ENCODE measurements around the gene IER2. TPM values are rescaled to one million over a fixed set of nuclear protein-coding genes. Genes with fewer than 3 reads are reported as not detected.
A peak's percentile ranks its signal among the peaks of the same experiment; 100 is the strongest.

Gene IER2, protein sequence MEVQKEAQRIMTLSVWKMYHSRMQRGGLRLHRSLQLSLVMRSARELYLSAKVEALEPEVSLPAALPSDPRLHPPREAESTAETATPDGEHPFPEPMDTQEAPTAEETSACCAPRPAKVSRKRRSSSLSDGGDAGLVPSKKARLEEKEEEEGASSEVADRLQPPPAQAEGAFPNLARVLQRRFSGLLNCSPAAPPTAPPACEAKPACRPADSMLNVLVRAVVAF
- polyA plus RNA-seq (2013, experiment 1 of 2): 135 TPM
- polyA plus RNA-seq (2013, experiment 2 of 2): 129 TPM

DNA sequence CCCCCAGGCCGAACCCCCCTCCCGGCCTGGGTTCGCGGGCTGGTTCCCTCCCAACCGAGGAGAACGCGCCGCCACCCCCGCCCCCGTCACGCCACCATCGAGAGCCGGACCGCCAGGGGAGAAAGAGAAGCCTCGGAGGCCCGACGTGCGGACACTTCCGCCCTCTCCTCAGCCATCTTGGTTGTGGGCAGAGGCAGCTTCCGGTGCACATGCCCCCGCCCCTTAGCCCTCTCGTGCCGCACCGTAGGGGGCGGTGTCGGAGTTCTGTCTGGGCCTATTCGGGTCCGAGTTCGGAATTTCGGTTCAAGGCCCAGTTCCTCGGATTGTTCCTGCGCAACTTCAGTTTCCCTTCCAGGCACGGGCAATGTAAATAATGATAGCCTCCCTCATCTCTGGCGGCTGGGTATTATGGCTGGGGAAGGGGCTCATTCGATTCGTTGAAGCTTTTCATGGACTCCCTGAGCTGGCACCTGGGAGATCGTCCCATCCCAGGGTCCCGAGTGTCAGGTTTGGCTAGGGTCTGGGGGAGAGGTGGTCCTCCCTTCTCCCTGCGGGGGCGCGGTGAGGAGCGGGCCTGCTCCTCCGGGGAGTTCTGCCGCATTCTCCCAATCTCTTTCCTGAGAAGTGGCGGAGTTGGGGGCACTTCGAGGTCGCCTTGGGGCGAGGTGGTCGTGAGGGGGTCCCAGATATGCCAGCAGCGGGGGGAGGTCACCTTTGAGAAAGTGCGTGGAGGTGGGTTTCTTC is at the start of gene IER2, which contains the start of gene STX10:
Gene IER2, plus strand, starts transcription at position 225 of the 744 bp plus-strand sequence. CDS start 2,776 bp downstream, outside the sequence.
Gene STX10, minus strand, starts transcription at position 189 of the 744 bp plus-strand sequence. CDS start 202 bp downstream, outside the sequence.
- Histone ChIP-seq H3K14ac (ENCODE audit: low read length in 2 of 2) (peak within 1 kb of the TSS; percentile 84 to 98), H4K8ac (ENCODE audit: low read length) (peak within 1 kb of the TSS; percentile 99), H3K4me1 (ENCODE audit: control insufficient read depth, insufficient read depth, low read depth, low read length) (peaks cover 18% of the 10 kb centered on the region), H2BK15ac (ENCODE audit: low read depth, poor library complexity, severe bottlenecking) (peak within 1 kb of the TSS; percentile 96), H3K36me3 (ENCODE audit: control insufficient read depth in 1 of 2, insufficient read depth in 2 of 2, low read depth in 1 of 2, low read length in 2 of 2) (peaks cover 9 to 15% of the 10 kb centered on the region in 2 experiments), H2BK120ac (ENCODE audit: low read depth, low read length) (peak within 1 kb of the TSS; percentile 97), H3K4me2 (ENCODE audit: low read length, poor library complexity, severe bottlenecking) (peak within 1 kb of the TSS; percentile 85), H3K27ac (ENCODE audit: low read length, poor library complexity, severe bottlenecking) (peak within 1 kb of the TSS; percentile 98), H2BK12ac (ENCODE audit: low read length in 2 of 2) (peak within 1 kb of the TSS; percentile 52 to 75), H2BK5ac (ENCODE audit: low read depth, low read length, poor library complexity, severe bottlenecking) (peak within 1 kb of the TSS; percentile 97), H3K9me3 (ENCODE audit: control insufficient read depth, low read length) (no peaks in the 10 kb centered on the region), H4K91ac (ENCODE audit: low read length) (peak within 1 kb of the TSS; percentile 99), H3K4ac (ENCODE audit: low read depth in 1 of 2, low read length in 2 of 2) (peak within 1 kb of the TSS; percentile 98), H3K79me1 (replicated peaks; ENCODE audit: low read length, poor library complexity, severe bottlenecking) (peaks cover 14% of the 10 kb centered on the region), H3K9ac (ENCODE audit: low read length) (peak within 1 kb of the TSS; percentile 99), H3K27me3 (ENCODE audit: control insufficient read depth in 1 of 2, insufficient read depth in 1 of 2, low read length in 2 of 2) (no peaks in the 10 kb centered on the region), H3K23ac (ENCODE audit: low read length in 2 of 2) (peak within 1 kb of the TSS; percentile 42 to 57), H2AFZ (ENCODE audit: low read depth, low read length) (peak within 1 kb of the TSS; percentile 55), H3K18ac (ENCODE audit: low read depth in 1 of 2, low read length in 2 of 2) (peak within 1 kb of the TSS; percentile 95 to 98), H3K4me3 (ENCODE audit: insufficient read depth in 1 of 2, low read depth in 1 of 2, low read length in 2 of 2) (peak within 1 kb of the TSS; percentile 71 to 94), H2AK5ac (ENCODE audit: low read length, severe bottlenecking) (peak within 1 kb of the TSS; percentile 79)
- WGBS: under 1% methylated on average over 47 of the region's 51 CpGs
- peak; percentile 97 for DNase-seq

DNA sequence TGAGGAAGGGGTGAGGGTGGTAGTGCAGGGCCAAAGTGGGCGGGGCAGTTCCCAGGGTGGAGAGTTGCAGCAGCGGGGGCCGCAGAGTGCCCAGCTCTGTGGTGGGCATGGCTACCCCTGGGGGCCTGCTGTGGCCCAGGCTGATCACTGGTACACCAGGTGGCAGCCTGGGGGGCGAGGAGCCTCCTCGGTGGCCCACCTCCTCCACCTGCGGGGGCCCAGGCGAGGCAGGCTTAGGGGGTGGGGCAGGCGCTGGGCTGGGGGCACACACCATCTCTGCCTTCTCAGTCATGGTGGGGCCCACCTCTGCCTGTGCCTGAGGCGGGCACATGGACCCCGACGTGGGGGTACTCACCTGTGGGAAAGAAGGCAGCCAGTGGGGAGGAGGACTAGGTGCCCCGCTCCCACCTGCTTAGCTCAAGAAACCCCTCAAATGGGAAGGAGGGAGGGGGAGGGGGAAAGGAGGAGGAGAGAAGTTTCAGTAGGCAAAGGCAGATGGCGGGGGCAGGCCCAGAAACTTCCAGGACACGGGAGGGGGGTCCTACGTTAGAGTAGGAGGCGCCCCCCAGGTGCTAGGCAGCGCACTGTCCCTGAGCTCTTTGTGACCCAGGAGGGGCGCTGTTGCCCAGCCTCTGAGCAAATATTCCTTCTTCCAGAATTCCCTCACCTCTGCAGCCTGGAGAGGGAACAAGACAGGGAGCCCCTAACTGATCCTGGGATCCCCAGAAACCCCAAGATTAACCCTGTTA is 49.2 kb upstream of the IER2 start:
- Histone ChIP-seq H3K9ac (ENCODE audit: low read length) (no peak overlapping the region), H3K27me3 (ENCODE audit: control insufficient read depth in 1 of 2, insufficient read depth in 1 of 2, low read length in 2 of 2) (peaks cover 0 to 35% of the 10 kb centered on the region in 2 experiments), H3K4me2 (ENCODE audit: low read length, poor library complexity, severe bottlenecking) (no peak overlapping the region), H2BK12ac (ENCODE audit: low read length in 2 of 2) (no peak overlapping the region), H3K4me3 (ENCODE audit: insufficient read depth in 1 of 2, low read depth in 1 of 2, low read length in 2 of 2) (no peak overlapping the region), H4K8ac (ENCODE audit: low read length) (no peak overlapping the region), H3K23ac (ENCODE audit: low read length in 2 of 2) (no peak overlapping the region), H3K79me1 (replicated peaks; ENCODE audit: low read length, poor library complexity, severe bottlenecking) (peaks cover 2% of the 10 kb centered on the region), H2BK5ac (ENCODE audit: low read depth, low read length, poor library complexity, severe bottlenecking) (no peak overlapping the region), H3K18ac (ENCODE audit: low read depth in 1 of 2, low read length in 2 of 2) (no peak overlapping the region), H2AK5ac (ENCODE audit: low read length, severe bottlenecking) (no peak overlapping the region), H3K27ac (ENCODE audit: low read length, poor library complexity, severe bottlenecking) (no peak overlapping the region), H4K91ac (ENCODE audit: low read length) (no peak overlapping the region), H3K36me3 (ENCODE audit: control insufficient read depth in 1 of 2, insufficient read depth in 2 of 2, low read depth in 1 of 2, low read length in 2 of 2) (peaks cover 2 to 24% of the 10 kb centered on the region in 2 experiments), H3K9me3 (ENCODE audit: control insufficient read depth, low read length) (no peaks in the 10 kb centered on the region), H3K4me1 (ENCODE audit: control insufficient read depth, insufficient read depth, low read depth, low read length) (peaks cover 31% of the 10 kb centered on the region), H3K14ac (ENCODE audit: low read length in 2 of 2) (no peak overlapping the region), H2BK120ac (ENCODE audit: low read depth, low read length) (no peak overlapping the region), H2AFZ (ENCODE audit: low read depth, low read length) (no peak overlapping the region), H2BK15ac (ENCODE audit: low read depth, poor library complexity, severe bottlenecking) (no peak overlapping the region), H3K4ac (ENCODE audit: low read depth in 1 of 2, low read length in 2 of 2) (no peak overlapping the region)
- no peak for DNase-seq
- 81% methylated on average over 18 of the region's 18 CpGs for WGBS

DNA sequence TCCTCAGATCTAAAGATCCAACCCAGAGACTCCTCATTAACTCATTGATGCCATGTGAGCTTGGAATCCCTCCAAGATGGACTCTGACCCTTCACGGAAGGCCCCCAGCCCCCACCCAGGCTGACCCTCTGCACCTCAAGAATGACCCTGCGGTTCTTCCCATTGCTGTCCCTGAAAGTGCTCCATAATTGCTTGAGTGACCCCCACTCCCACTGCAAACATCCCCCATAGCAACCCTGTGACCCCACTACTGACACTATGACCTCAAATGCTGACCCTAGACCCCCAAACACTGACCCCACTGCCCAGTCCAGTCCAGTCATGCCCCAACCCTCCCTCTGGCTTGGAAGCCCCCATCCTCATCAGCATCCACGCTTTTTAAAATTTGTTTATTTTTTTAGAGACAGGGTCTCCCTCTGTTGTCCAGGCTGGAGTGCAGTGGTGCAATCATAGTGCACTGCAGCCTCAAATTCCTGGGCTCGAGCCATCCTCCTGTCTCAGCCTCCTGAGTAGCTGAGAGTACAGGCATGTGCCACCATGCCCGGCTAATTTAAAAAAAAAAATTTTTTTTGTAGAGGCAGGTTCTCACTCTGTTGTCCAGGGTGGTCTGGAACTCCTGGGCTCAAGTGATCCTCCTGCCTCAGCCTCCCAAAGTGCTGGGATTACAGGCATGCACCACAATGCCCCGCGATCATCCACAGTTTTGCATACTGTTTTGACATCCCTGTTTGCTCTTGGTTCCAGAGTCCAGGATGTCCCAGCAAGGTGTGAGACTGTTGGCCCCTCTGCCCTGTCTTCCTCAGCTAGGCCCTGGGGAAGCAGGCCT is 48.4 kb upstream of the IER2 start:
- Histone ChIP-seq H2BK15ac (ENCODE audit: low read depth, poor library complexity, severe bottlenecking) (no peak overlapping the region), H3K9ac (ENCODE audit: low read length) (peak overlapping the region; percentile 70), H2BK5ac (ENCODE audit: low read depth, low read length, poor library complexity, severe bottlenecking) (no peak overlapping the region), H3K14ac (ENCODE audit: low read length in 2 of 2) (peak overlapping the region in 1 of 2 experiments; percentile 53), H2AFZ (ENCODE audit: low read depth, low read length) (peak overlapping the region; percentile 79), H4K91ac (ENCODE audit: low read length) (no peak overlapping the region), H3K4me3 (ENCODE audit: insufficient read depth in 1 of 2, low read depth in 1 of 2, low read length in 2 of 2) (peak overlapping the region; percentile 49 to 57), H2AK5ac (ENCODE audit: low read length, severe bottlenecking) (peak overlapping the region; percentile 44), H2BK120ac (ENCODE audit: low read depth, low read length) (peak overlapping the region; percentile 7), H3K9me3 (ENCODE audit: control insufficient read depth, low read length) (no peaks in the 10 kb centered on the region), H3K4me1 (ENCODE audit: control insufficient read depth, insufficient read depth, low read depth, low read length) (peaks cover 24% of the 10 kb centered on the region), H3K27me3 (ENCODE audit: control insufficient read depth in 1 of 2, insufficient read depth in 1 of 2, low read length in 2 of 2) (peaks cover 0 to 27% of the 10 kb centered on the region in 2 experiments), H3K79me1 (replicated peaks; ENCODE audit: low read length, poor library complexity, severe bottlenecking) (peaks cover 2% of the 10 kb centered on the region), H3K18ac (ENCODE audit: low read depth in 1 of 2, low read length in 2 of 2) (peak overlapping the region; percentile 81 to 95), H3K4ac (ENCODE audit: low read depth in 1 of 2, low read length in 2 of 2) (no peak overlapping the region), H3K23ac (ENCODE audit: low read length in 2 of 2) (peak overlapping the region in 1 of 2 experiments; percentile 34), H4K8ac (ENCODE audit: low read length) (peak overlapping the region; percentile 33), H2BK12ac (ENCODE audit: low read length in 2 of 2) (peak overlapping the region in 1 of 2 experiments; percentile 51), H3K4me2 (ENCODE audit: low read length, poor library complexity, severe bottlenecking) (no peak overlapping the region), H3K27ac (ENCODE audit: low read length, poor library complexity, severe bottlenecking) (no peak overlapping the region), H3K36me3 (ENCODE audit: control insufficient read depth in 1 of 2, insufficient read depth in 2 of 2, low read depth in 1 of 2, low read length in 2 of 2) (peaks cover 0 to 26% of the 10 kb centered on the region in 2 experiments)
- DNase-seq: no peak
- WGBS: 91% methylated on average over 7 of the region's 7 CpGs

Measured in mesenchymal stem cell (in vitro differentiated cells and primary cell).